GM18508 (cell line): ENCODE data around the gene BARHL2.

Experiments used
- ATAC-seq: cut with Tn5 transposase; IDR thresholded peaks from one replicate; pipeline ENCODE4 v1.9.1; 2021; ENCODE audit warnings: moderate number of reproducible peaks; ENCODE audit not compliant: insufficient read depth, unreplicated experiment

Gene BARHL2

GRCh38 chr1:90712153-90712856, 4.8 kb downstream of the BARHL2 start:
- no peak for ATAC-seq

- ATAC-seq: no peak
Measured at GRCh38 chr1:90711696-90712095, 5.4 kb downstream of the BARHL2 start.

- ATAC-seq: no peak
Measured at GRCh38 chr1:90710579-90711536, 6.2 kb downstream of the BARHL2 start.

- ATAC-seq: no peak
Measured at GRCh38 chr1:90709535-90709934, 7.6 kb downstream of the BARHL2 start.

GRCh38 chr1:90708826-90709225, 8.3 kb downstream of the BARHL2 start:
- no peak for ATAC-seq

GRCh38 chr1:90708236-90708786, 8.8 kb downstream of the BARHL2 start:
- ATAC-seq: no peak

- no peak for ATAC-seq
Measured at GRCh38 chr1:90707363-90707710, 9.8 kb downstream of the BARHL2 start.

GRCh38 chr1:90706437-90707362, 10.4 kb downstream of the BARHL2 start:
- no peak for ATAC-seq

- ATAC-seq: no peak
Measured at GRCh38 chr1:90705956-90706355, 11.1 kb downstream of the BARHL2 start.

GRCh38 chr1:90704817-90705216, 12.3 kb downstream of the BARHL2 start:
- no peak for ATAC-seq

- no peak for ATAC-seq
Measured at GRCh38 chr1:90694846-90695245, 22.3 kb downstream of the BARHL2 start.

GRCh38 chr1:90687747-90688146, 29.4 kb downstream of the BARHL2 start:
- ATAC-seq: no peak

- no peak for ATAC-seq
Measured at GRCh38 chr1:90675161-90675847, 41.8 kb downstream of the BARHL2 start.

GRCh38 chr1:90671741-90672140, 45.4 kb downstream of the BARHL2 start:
- ATAC-seq: no peak

GRCh38 chr1:90671251-90671650, 45.9 kb downstream of the BARHL2 start:
- ATAC-seq: no peak
